OCI-LY7 (cell line): ENCODE measurements around the gene PRR20B. TPM values are rescaled to one million over a fixed set of nuclear protein-coding genes. Genes with fewer than 3 reads are reported as not detected.
"Not testable (repeated sequence)": the region's sequence is repeated elsewhere in the genome, so short reads cannot be mapped to it uniquely, and the experiment has no call there.

Source experiments
- BruUV-seq: library from RNA; stranded (reverse); fragments of 400-500 nt; replicated peaks from 2 replicates; lab custom pipeline; 2021; lab: Mats Ljungman, UMichigan
- CTCF ChIA-PET: fragments of 300-600 bp; sonication (Branson Sonifier 250); formaldehyde crosslinking; loops from one replicate; lab custom pipeline; 2022; ENCODE audit warnings: antibody characterized with exemption; ENCODE audit not compliant: unreplicated experiment; lab: Charles Lee
- POLR2A ChIA-PET: fragments of 300-600 bp; sonication (Branson Sonifier 250); formaldehyde crosslinking; loops from one replicate; lab custom pipeline; 2022; ENCODE audit warnings: antibody characterized with exemption; lab: Charles Lee
- DNase-seq: peaks from one replicate; pipeline ENCODE4 v3.0.0-alpha.2; 2015; ENCODE audit warnings: low spot score
- H2AFZ ChIP-seq: fragments of 200-600 bp; sonication (generic), shearing (Covaris generic); 2 replicates; pipeline ENCODE4 v1.6.1; 2014; ENCODE audit warnings: mild to moderate bottlenecking, antibody characterized with exemption, low read length, moderate library complexity
- H3K27ac ChIP-seq: fragments of 200-600 bp; sonication (generic); 2 replicates; pipeline ENCODE4 v1.5.1; 2014; ENCODE audit warnings: mixed run types, low read depth, mild to moderate bottlenecking, moderate library complexity, low read length, inconsistent platforms; ENCODE audit not compliant: poor library complexity, severe bottlenecking
- H3K36me3 ChIP-seq: fragments of 200-600 bp; sonication (generic); 2 replicates; pipeline ENCODE4 v1.6.1; 2014; ENCODE audit warnings: mild to moderate bottlenecking, antibody characterized with exemption, low read length, moderate library complexity, mixed read lengths; ENCODE audit not compliant: insufficient read depth
- H3K4me1 ChIP-seq: fragments of 200-600 bp; sonication (generic); 2 replicates; pipeline ENCODE4 v1.5.1; 2014; ENCODE audit warnings: mild to moderate bottlenecking, low read length; ENCODE audit not compliant: insufficient read depth, poor library complexity, severe bottlenecking
- H3K4me2 ChIP-seq: fragments of 200-600 bp; sonication (generic); 2 replicates; pipeline ENCODE4 v1.6.1; 2014; ENCODE audit warnings: mild to moderate bottlenecking, low read length
- H3K4me3 ChIP-seq: fragments of 200-600 bp; sonication (generic); 2 replicates; pipeline ENCODE4 v1.5.1; 2014; ENCODE audit warnings: mild to moderate bottlenecking, low read depth, low read length; ENCODE audit not compliant: poor library complexity, severe bottlenecking
- H3K79me2 ChIP-seq: fragments of 200-600 bp; sonication (generic); 2 replicates; pipeline ENCODE4 v1.6.1; 2016; ENCODE audit warnings: low read depth, mild to moderate bottlenecking, low read length, moderate library complexity, mixed read lengths; ENCODE audit not compliant: insufficient read depth
- H3K9me2 ChIP-seq: fragments of 200-600 bp; sonication (generic); 2 replicates; pipeline ENCODE4 v1.6.1; 2016; ENCODE audit warnings: mild to moderate bottlenecking, low read length, mixed read lengths; ENCODE audit not compliant: insufficient read depth
- H3K9me3 ChIP-seq: fragments of 200-600 bp; sonication (generic); 2 replicates; pipeline ENCODE4 v1.6.1; 2014; ENCODE audit warnings: mild to moderate bottlenecking, mixed run types, low read length, mixed read lengths
- H4K20me1 ChIP-seq: fragments of 200-600 bp; sonication (generic); 2 replicates; pipeline ENCODE4 v1.6.1; 2014; ENCODE audit warnings: mild to moderate bottlenecking, antibody characterized with exemption, low read length, moderate library complexity, mixed read lengths; ENCODE audit not compliant: insufficient read depth
- CTCF ChIP-seq: fragments of 200-600 bp; sonication (generic); conservative IDR thresholded peaks from 2 replicates; pipeline ENCODE4 v1.5.1; 2014; ENCODE audit warnings: mild to moderate bottlenecking, antibody characterized with exemption, low read length, moderate library complexity, mixed read lengths
- EZH2phosphoT487 ChIP-seq: fragments of 200-600 bp; sonication (generic); IDR thresholded peaks from 2 replicates; pipeline ENCODE4 v1.6.1; 2018; ENCODE audit warnings: low read depth, borderline replicate concordance, mild to moderate bottlenecking, mixed run types, antibody characterized with exemption, low read length, moderate library complexity, mixed read lengths
- intact Hi-C: fragments of 100-400 bp; cut with micrococcal nuclease; formaldehyde crosslinking; loops from one replicate; pipeline ENCODE4 v1.10.0; 2022; ENCODE audit not compliant: unreplicated experiment
- total RNA-seq, 2 experiments: library from RNA; depleted of rRNA in 1 of 2; stranded (reverse); fragments of >200 nt in 1 of 2; shearing (Covaris generic) in 1 of 2; gene quantifications; 2 replicates each; pipeline ENCODE4 v1.2.3, GENCODE V29; 2014 to 2022

Gene PRR20B
- total RNA-seq, 2 experiments from 2014 or later = not detected

GRCh38 chr13:57138988-57139387 lies 8.3 kb upstream of the PRR20B start:
- TF ChIP-seq EZH2phosphoT487 (no peak), CTCF (no peak)
- Histone ChIP-seq H3K27ac (no peak overlapping the region), H3K4me2 (no peak overlapping the region), H3K9me2 (no peaks in the 10 kb centered on the region), H4K20me1 (no peaks in the 10 kb centered on the region), H3K79me2 (no peaks in the 10 kb centered on the region), H3K4me1 (no peaks in the 10 kb centered on the region), H3K4me3 (no peak overlapping the region), H3K9me3 (no peaks in the 10 kb centered on the region), H3K36me3 (no peaks in the 10 kb centered on the region), H2AFZ (no peak overlapping the region)
- intact Hi-C loops = no loop called here
- ChIA-PET POLR2A (no interaction called here), CTCF (no interaction called here)
- no TSS peak for BruUV-seq
- no peak for DNase-seq

- DNase-seq, H3K4me3 ChIP-seq, intact Hi-C loops, H3K4me1 ChIP-seq, H4K20me1 ChIP-seq, CTCF ChIA-PET, POLR2A ChIA-PET, H2AFZ ChIP-seq, H3K27ac ChIP-seq, H3K79me2 ChIP-seq, H3K9me3 ChIP-seq, H3K4me2 ChIP-seq, H3K36me3 ChIP-seq, BruUV-seq, H3K9me2 ChIP-seq: not testable (repeated sequence)
Measured at GRCh38 chr13:57139781-57140180, 7.5 kb upstream of the PRR20B start.

- POLR2A ChIA-PET, BruUV-seq, H2AFZ ChIP-seq, H3K4me1 ChIP-seq, H3K36me3 ChIP-seq, DNase-seq, H3K9me2 ChIP-seq, H3K4me3 ChIP-seq, H3K9me3 ChIP-seq, H3K4me2 ChIP-seq, intact Hi-C loops, H3K79me2 ChIP-seq, H4K20me1 ChIP-seq, H3K27ac ChIP-seq, CTCF ChIA-PET: not testable (repeated sequence)
Measured at GRCh38 chr13:57140235-57140968, 6.9 kb upstream of the PRR20B start, which contains the start of gene PRR20A. Gene PRR20A, plus strand, starts transcription at chr13:57140918. Its CDS starts 387 bp downstream, at chr13:57141305.

GRCh38 chr13:57148106-57148505 lies 818 bp downstream of the PRR20B start:
- BruUV-seq = not testable (repeated sequence)

GRCh38 chr13:57153761-57154160 lies 6.5 kb downstream of the PRR20B start, which contains the start of gene PRR20C:
Gene PRR20C, plus strand, starts transcription at chr13:57154061. Its CDS starts 387 bp downstream, at chr13:57154448.
- POLR2A ChIA-PET, BruUV-seq, H2AFZ ChIP-seq, H3K27ac ChIP-seq, intact Hi-C loops, CTCF ChIA-PET, H3K79me2 ChIP-seq, H3K9me2 ChIP-seq, DNase-seq, H3K9me3 ChIP-seq, H3K4me3 ChIP-seq, H3K4me2 ChIP-seq, H4K20me1 ChIP-seq, H3K36me3 ChIP-seq, H3K4me1 ChIP-seq: not testable (repeated sequence)

More at GRCh38 chr13:57148106-57148505, 818 bp downstream of the PRR20B start:
- H2AFZ ChIP-seq, H3K4me3 ChIP-seq, H3K36me3 ChIP-seq, intact Hi-C loops, H4K20me1 ChIP-seq, DNase-seq, H3K9me3 ChIP-seq, H3K27ac ChIP-seq, H3K9me2 ChIP-seq, H3K4me1 ChIP-seq, H3K4me2 ChIP-seq, H3K79me2 ChIP-seq, POLR2A ChIA-PET, CTCF ChIA-PET: not testable (repeated sequence)
